GM18511 (cell line): ENCODE data around the gene FBXO2.

Experiments
- ATAC-seq: cut with Tn5 transposase; IDR thresholded peaks from one replicate; pipeline ENCODE4 v1.9.1; 2021; ENCODE audit warnings: mild to moderate bottlenecking, moderate library complexity; ENCODE audit not compliant: unreplicated experiment

Gene FBXO2

GRCh38 chr1:11598461-11598860 lies 55.8 kb downstream of the FBXO2 start:
- no peak for ATAC-seq
